Measurements from ENCODE around the gene EFCAB11.

DNA sequence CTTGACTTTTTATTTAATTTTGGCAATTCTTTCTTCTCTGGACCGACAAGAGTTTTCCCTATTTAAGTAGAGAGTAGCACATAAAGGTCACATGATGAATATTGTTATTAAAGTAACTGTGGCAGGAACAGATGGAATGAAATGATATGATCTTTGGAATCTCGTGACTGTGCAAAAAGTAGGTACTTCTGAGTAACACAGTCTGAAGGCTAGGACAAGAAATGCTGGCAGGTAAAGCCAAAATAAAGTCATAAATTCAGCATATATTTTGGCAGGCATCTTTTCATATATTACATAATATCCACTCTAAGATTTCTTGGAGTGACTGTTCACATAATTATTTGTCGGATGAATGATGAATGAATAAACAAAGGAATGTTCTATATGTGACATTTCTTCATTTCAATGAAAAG, 121.4 kb downstream of the EFCAB11 start:
- TF ChIP-seq, protein P1, sequence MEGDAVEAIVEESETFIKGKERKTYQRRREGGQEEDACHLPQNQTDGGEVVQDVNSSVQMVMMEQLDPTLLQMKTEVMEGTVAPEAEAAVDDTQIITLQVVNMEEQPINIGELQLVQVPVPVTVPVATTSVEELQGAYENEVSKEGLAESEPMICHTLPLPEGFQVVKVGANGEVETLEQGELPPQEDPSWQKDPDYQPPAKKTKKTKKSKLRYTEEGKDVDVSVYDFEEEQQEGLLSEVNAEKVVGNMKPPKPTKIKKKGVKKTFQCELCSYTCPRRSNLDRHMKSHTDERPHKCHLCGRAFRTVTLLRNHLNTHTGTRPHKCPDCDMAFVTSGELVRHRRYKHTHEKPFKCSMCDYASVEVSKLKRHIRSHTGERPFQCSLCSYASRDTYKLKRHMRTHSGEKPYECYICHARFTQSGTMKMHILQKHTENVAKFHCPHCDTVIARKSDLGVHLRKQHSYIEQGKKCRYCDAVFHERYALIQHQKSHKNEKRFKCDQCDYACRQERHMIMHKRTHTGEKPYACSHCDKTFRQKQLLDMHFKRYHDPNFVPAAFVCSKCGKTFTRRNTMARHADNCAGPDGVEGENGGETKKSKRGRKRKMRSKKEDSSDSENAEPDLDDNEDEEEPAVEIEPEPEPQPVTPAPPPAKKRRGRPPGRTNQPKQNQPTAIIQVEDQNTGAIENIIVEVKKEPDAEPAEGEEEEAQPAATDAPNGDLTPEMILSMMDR (IDR thresholded peaks at IDR 0.05; ENCODE audit: insufficient read depth, low read depth, low read length), result no peak
- TF ChIP-seq EZH2 (IDR thresholded peaks at IDR 0.05; ENCODE audit: insufficient read depth, low read length), result no peak
